ENCODE results near the gene CEACAM3.

DNA sequence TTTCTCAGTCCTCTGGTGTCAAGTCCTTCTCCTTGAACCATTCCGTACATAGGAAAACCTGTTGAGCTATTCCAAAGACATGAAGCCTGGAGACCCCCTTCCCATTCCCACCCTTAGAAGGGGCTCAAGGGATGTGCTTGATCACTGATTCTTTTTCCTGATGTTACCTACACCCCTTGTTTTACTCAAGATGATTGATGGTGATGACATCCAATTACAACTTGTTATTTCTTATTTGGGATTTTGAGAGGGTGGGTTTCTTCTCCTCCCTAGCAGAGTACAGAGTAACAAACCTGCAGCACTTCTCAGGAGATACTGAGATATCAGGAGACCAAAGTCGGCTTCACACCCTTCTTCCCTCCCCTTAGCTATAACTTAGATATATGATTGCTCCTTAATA lies 57.0 kb downstream of the CEACAM3 start:
- TF ChIP-seq, protein P1, sequence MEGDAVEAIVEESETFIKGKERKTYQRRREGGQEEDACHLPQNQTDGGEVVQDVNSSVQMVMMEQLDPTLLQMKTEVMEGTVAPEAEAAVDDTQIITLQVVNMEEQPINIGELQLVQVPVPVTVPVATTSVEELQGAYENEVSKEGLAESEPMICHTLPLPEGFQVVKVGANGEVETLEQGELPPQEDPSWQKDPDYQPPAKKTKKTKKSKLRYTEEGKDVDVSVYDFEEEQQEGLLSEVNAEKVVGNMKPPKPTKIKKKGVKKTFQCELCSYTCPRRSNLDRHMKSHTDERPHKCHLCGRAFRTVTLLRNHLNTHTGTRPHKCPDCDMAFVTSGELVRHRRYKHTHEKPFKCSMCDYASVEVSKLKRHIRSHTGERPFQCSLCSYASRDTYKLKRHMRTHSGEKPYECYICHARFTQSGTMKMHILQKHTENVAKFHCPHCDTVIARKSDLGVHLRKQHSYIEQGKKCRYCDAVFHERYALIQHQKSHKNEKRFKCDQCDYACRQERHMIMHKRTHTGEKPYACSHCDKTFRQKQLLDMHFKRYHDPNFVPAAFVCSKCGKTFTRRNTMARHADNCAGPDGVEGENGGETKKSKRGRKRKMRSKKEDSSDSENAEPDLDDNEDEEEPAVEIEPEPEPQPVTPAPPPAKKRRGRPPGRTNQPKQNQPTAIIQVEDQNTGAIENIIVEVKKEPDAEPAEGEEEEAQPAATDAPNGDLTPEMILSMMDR (conservative IDR thresholded peaks at IDR 0.05; ENCODE audit: low read length) = no peak
- TF ChIP-seq EZH2phosphoT487 (IDR thresholded peaks at IDR 0.05; ENCODE audit: borderline replicate concordance) = no peak
